HG03175 (cell line): ENCODE results near the gene GRAMD2A.
"Not testable (repeated sequence)": the region's sequence is repeated elsewhere in the genome, so short reads cannot be mapped to it uniquely, and the experiment has no call there.

Experiments used
- ATAC-seq: cut with Tn5 transposase; IDR thresholded peaks from one replicate; pipeline ENCODE4 v1.9.1; 2021; ENCODE audit warnings: mild to moderate bottlenecking, moderate library complexity; ENCODE audit not compliant: unreplicated experiment

The GRAMD2A gene

GRCh38 chr15:72192416-72192815 lies 5.2 kb downstream of the GRAMD2A start:
- ATAC-seq = no peak

GRCh38 chr15:72189250-72189902 lies 8.2 kb downstream of the GRAMD2A start:
- ATAC-seq = no peak

GRCh38 chr15:72184165-72184811 lies 13.3 kb downstream of the GRAMD2A start:
- no peak for ATAC-seq

- no peak for ATAC-seq
Observed at GRCh38 chr15:72183781-72184164, 13.8 kb downstream of the GRAMD2A start.

- no peak for ATAC-seq
Observed at GRCh38 chr15:72182673-72183072, 14.9 kb downstream of the GRAMD2A start.

GRCh38 chr15:72182244-72182643 lies 15.3 kb downstream of the GRAMD2A start:
- no peak for ATAC-seq

GRCh38 chr15:72180761-72181324 lies 16.7 kb downstream of the GRAMD2A start:
- no peak for ATAC-seq

GRCh38 chr15:72179950-72180581 lies 17.5 kb downstream of the GRAMD2A start:
- ATAC-seq = no peak

- no peak for ATAC-seq
Observed at GRCh38 chr15:72178976-72179585, 18.5 kb downstream of the GRAMD2A start.

- ATAC-seq = no peak
Observed at GRCh38 chr15:72176743-72177142, 20.8 kb downstream of the GRAMD2A start.

GRCh38 chr15:72176159-72176558 lies 21.4 kb downstream of the GRAMD2A start:
- no peak for ATAC-seq

- no peak for ATAC-seq
Observed at GRCh38 chr15:72175186-72176044, 22.2 kb downstream of the GRAMD2A start.

- no peak for ATAC-seq
Observed at GRCh38 chr15:72174551-72175165, 22.9 kb downstream of the GRAMD2A start.

- no peak for ATAC-seq
Observed at GRCh38 chr15:72173864-72174550, 23.6 kb downstream of the GRAMD2A start.

- ATAC-seq = no peak
Observed at GRCh38 chr15:72173401-72173800, 24.2 kb downstream of the GRAMD2A start.

GRCh38 chr15:72172796-72173195 lies 24.8 kb downstream of the GRAMD2A start:
- ATAC-seq = no peak

GRCh38 chr15:72171978-72172377 lies 25.6 kb downstream of the GRAMD2A start:
- ATAC-seq = not testable (repeated sequence)

- ATAC-seq = no peak
Observed at GRCh38 chr15:72170691-72171090, 26.9 kb downstream of the GRAMD2A start.

GRCh38 chr15:72169921-72170611 lies 27.5 kb downstream of the GRAMD2A start:
- ATAC-seq = no peak
